Large intestine (tissue), 3 donors: ENCODE data around the gene PGAP3. TPM values are rescaled to one million over a fixed set of nuclear protein-coding genes. Genes with fewer than 3 reads are reported as not detected.
"Not testable (repeated sequence)": the region's sequence is repeated elsewhere in the genome, so short reads cannot be mapped to it uniquely, and the experiment has no call there.

Experiments
- DNase-seq, 2 donors: peaks; one replicate each; pipeline versions ENCODE4 v3.0.0 to v3.0.0-alpha.2; 2013
- H3K27ac ChIP-seq: one replicate; pipeline ENCODE4 v1.5.1; 2013; ENCODE audit warnings: low read length
- H3K27me3 ChIP-seq: 2 replicates; pipeline ENCODE4 v1.6.1; 2013; ENCODE audit warnings: low read length; ENCODE audit not compliant: control insufficient read depth, insufficient read depth
- H3K36me3 ChIP-seq: 2 replicates; pipeline ENCODE4 v1.6.1; 2013; ENCODE audit warnings: low read length; ENCODE audit not compliant: control insufficient read depth, insufficient read depth
- H3K4me1 ChIP-seq: one replicate; pipeline ENCODE4 v1.6.1; 2013; ENCODE audit warnings: low read length; ENCODE audit not compliant: control insufficient read depth, insufficient read depth
- H3K4me3 ChIP-seq: one replicate; pipeline ENCODE4 v1.5.1; 2013; ENCODE audit warnings: low read length
- H3K9me3 ChIP-seq: one replicate; pipeline ENCODE4 v1.6.1; 2013; ENCODE audit warnings: mild to moderate bottlenecking, low read depth, low read length, moderate library complexity; ENCODE audit not compliant: control insufficient read depth
- WGBS: methylation state at CpG from one replicate; pipeline ENCODE4 v1.1.5; 2013; ENCODE audit warnings: low lambda C conversion rate; ENCODE audit not compliant: insufficient coverage; 5-methylcytosine and 5-hydroxymethylcytosine counted together
- polyA plus RNA-seq: library from polyadenylated mRNA; unstranded; fragments of 120-200 nt; gene quantifications from one replicate; pipeline ENCODE4 v1.2.1, GENCODE V29; 2013

Gene PGAP3
- polyA plus RNA-seq, 1 donor = 31.8 TPM

DNA sequence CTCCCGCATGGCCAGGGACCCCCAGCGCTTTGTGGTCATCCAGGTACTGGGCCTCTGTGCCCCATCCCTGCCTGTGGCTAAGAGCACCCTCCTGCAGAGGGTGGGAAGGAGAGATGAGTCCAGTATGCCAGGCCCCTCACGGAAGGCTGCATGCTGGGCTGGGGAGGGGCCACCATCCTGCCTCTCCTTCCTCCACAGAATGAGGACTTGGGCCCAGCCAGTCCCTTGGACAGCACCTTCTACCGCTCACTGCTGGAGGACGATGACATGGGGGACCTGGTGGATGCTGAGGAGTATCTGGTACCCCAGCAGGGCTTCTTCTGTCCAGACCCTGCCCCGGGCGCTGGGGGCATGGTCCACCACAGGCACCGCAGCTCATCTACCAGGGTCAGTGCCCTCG is 38.8 kb upstream of the PGAP3 start:
- H3K4me3 ChIP-seq = no peak overlapping the region
- no peaks in the 10 kb centered on the region for H3K9me3 ChIP-seq
- H3K27me3 ChIP-seq = no peaks in the 10 kb centered on the region
- H3K27ac ChIP-seq = no peak overlapping the region
- peaks cover 7% of the 10 kb centered on the region for H3K4me1 ChIP-seq
- peaks cover 72% of the 10 kb centered on the region for H3K36me3 ChIP-seq
- no CpG with 5 or more reads among the region's 9 CpGs for WGBS
- DNase-seq = no peak

DNA sequence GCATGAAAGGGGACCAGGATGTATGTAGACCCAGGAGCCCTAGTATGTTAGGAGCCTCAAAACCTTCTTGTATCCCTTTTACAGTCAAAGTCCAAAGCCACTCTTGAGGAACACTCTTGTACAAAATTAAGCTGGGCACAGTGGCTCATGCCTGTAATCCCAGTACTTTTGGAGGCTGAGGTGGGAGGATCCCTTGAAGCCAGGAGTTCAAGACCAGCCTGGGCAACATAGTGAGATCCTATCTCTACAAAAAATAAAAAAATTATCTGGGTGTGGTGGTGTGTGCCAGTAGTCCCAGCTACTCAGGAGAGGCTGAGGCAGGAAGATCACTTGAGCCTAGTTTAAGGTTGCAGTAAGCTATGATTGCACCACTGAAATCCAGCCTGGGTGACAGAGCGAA is 38.1 kb upstream of the PGAP3 start:
- not testable (repeated sequence) for H3K27me3 ChIP-seq, H3K4me1 ChIP-seq, H3K4me3 ChIP-seq, H3K9me3 ChIP-seq, DNase-seq, H3K27ac ChIP-seq
- H3K36me3 ChIP-seq = peaks cover 74% of the 10 kb centered on the region
- 100% methylated on average over 1 of the region's 1 CpG for WGBS

- WGBS = no CpG with 5 or more reads among the region's 13 CpGs
- H3K36me3 ChIP-seq = peaks cover 84% of the 10 kb centered on the region
- no peaks in the 10 kb centered on the region for H3K9me3 ChIP-seq
- H3K27me3 ChIP-seq = no peaks in the 10 kb centered on the region
- peaks cover 3% of the 10 kb centered on the region for H3K4me1 ChIP-seq
- H3K27ac ChIP-seq = no peak overlapping the region
- DNase-seq = no peak
- H3K4me3 ChIP-seq = no peak overlapping the region
Observed at GRCh38 chr17:39724731-39725130, 36.9 kb upstream of the PGAP3 start.

DNA sequence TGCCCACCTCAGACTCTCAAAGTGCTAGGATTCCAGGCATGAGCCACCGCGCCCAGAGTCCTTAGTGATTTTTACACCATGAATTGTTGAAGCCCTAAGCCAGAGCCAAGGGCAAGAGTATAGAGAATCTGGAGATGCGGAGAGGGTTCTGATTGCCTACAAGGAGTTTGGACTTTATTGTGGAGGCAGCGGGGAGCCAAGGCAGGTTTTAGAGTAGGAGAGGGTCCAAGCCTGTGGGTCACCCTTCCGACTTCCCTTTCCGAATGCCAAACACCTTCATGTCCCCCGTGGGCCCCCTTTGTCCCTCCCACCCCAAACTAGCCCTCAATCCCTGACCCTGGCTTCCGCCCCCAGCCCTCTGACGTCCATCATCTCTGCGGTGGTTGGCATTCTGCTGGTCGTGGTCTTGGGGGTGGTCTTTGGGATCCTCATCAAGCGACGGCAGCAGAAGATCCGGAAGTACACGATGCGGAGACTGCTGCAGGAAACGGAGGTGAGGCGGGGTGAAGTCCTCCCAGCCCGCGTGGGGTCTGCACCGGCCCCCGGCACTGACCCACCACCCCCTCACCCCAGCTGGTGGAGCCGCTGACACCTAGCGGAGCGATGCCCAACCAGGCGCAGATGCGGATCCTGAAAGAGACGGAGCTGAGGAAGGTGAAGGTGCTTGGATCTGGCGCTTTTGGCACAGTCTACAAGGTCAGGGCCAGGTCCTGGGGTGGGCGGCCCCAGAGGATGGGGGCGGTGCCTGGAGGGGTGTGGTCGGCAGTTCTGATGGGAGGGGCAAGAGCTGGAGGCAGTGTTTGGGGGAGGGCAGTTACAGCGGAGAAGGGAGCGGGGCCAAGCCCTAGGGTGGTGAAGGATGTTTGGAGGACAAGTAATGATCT is 35.4 kb upstream of the PGAP3 start:
- 100% methylated on average over 2 of the region's 34 CpGs for WGBS
- Histone ChIP-seq H3K4me1 (no peaks in the 10 kb centered on the region), H3K9me3 (no peaks in the 10 kb centered on the region), H3K4me3 (no peak overlapping the region), H3K27me3 (no peaks in the 10 kb centered on the region), H3K27ac (no peak overlapping the region), H3K36me3 (peaks cover 85% of the 10 kb centered on the region)
- no peak for DNase-seq

- H3K9me3 ChIP-seq = no peaks in the 10 kb centered on the region
- H3K4me3 ChIP-seq = no peak overlapping the region
- DNase-seq = no peak
- no peaks in the 10 kb centered on the region for H3K27me3 ChIP-seq
- peaks cover 83% of the 10 kb centered on the region for H3K36me3 ChIP-seq
- no peak overlapping the region for H3K27ac ChIP-seq
- no CpG with 5 or more reads among the region's 6 CpGs for WGBS
- H3K4me1 ChIP-seq = no peaks in the 10 kb centered on the region
Observed at GRCh38 chr17:39722104-39722503, 34.2 kb upstream of the PGAP3 start.

DNA sequence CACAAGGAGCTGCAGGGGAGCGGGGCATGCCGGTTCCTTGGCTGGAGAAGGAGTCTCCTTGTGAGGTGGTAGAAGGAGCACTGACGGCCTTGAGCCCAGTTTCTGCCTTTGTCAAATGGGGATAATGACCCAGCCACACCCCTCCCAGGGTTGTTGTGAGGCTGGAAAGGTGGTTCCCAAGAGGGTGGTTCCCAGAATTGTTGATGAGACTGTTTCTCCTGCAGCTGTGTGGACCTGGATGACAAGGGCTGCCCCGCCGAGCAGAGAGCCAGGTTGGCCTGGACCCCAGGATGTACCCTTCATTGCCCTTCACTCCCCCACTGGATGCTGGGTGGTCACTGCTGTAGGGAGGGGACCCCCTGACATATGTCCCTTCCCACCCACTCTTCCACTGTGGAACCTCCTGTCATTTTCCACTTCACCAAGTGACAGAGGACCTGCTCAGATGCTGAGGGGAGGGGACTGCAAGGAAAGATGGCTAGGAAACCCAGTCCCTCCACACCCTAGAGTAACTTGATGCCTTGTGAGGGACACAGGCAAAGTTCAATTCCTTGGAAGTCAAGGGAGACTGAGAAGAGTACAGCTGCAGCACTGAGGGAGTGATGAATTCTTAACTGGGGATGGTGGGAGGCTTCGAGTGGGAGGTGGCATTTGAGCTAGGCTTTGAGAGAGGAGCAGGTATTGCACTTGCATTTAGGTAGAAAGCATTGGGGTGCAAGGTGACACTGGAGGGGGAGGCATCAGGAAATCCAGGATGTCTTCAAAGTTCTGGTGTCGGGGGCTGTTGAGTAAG is 31.9 kb upstream of the PGAP3 start:
- Histone ChIP-seq H3K36me3 (peaks cover 81% of the 10 kb centered on the region), H3K27ac (no peak overlapping the region), H3K9me3 (no peaks in the 10 kb centered on the region), H3K4me3 (no peak overlapping the region), H3K27me3 (no peaks in the 10 kb centered on the region), H3K4me1 (no peaks in the 10 kb centered on the region)
- no peak for DNase-seq
- WGBS = 90% methylated on average over 2 of the region's 7 CpGs

DNA sequence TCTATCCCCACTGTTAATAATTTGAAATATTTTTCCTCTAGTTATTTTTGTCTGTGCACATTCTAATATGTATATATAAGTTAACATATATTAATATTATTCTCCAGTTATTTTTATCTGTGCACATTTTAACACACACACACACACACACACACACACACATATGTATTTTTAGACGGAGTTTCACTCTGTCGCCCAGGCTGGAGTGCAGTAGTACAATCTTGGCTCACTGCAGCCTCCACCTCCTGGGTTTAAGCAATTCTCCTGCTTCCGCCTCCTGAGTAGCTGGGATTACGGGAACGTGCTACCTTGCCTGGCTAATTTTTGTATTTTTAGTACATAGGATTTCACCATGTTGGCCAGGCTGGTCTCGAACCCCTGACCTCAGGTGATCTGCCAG is 29.8 kb upstream of the PGAP3 start:
- no peaks in the 10 kb centered on the region for H3K4me1 ChIP-seq
- H3K9me3 ChIP-seq = no peaks in the 10 kb centered on the region
- H3K36me3 ChIP-seq = peaks cover 79% of the 10 kb centered on the region
- no peak overlapping the region for H3K27ac ChIP-seq
- no peak overlapping the region for H3K4me3 ChIP-seq
- DNase-seq = no peak
- WGBS = no CpG with 5 or more reads among the region's 6 CpGs
- no peaks in the 10 kb centered on the region for H3K27me3 ChIP-seq

GRCh38 chr17:39716879-39717536 is 29.2 kb upstream of the PGAP3 start:
- H3K4me3 ChIP-seq = no peak overlapping the region
- peaks cover 80% of the 10 kb centered on the region for H3K36me3 ChIP-seq
- H3K27ac ChIP-seq = no peak overlapping the region
- no peaks in the 10 kb centered on the region for H3K4me1 ChIP-seq
- no CpG with 5 or more reads among the region's 11 CpGs for WGBS
- DNase-seq = no peak
- H3K27me3 ChIP-seq = no peaks in the 10 kb centered on the region
- no peaks in the 10 kb centered on the region for H3K9me3 ChIP-seq

- no peak overlapping the region for H3K27ac ChIP-seq
- no peaks in the 10 kb centered on the region for H3K9me3 ChIP-seq
- no CpG with 5 or more reads among the region's 15 CpGs for WGBS
- H3K36me3 ChIP-seq = peaks cover 85% of the 10 kb centered on the region
- no peaks in the 10 kb centered on the region for H3K4me1 ChIP-seq
- DNase-seq = no peak
- H3K4me3 ChIP-seq = no peak overlapping the region
- no peaks in the 10 kb centered on the region for H3K27me3 ChIP-seq
Observed at GRCh38 chr17:39716073-39716818, 28.4 kb upstream of the PGAP3 start.
